Memory B cell (primary cell): Measurements from ENCODE around the gene NDUFAF8.

Experiments
- ATAC-seq: fragments of 150-1000 bp; cut with Tn5 transposase; 2 replicates; pipeline ENCODE4 v1.10.0; 2021; ENCODE audit warnings: low read depth, mild to moderate bottlenecking, moderate library complexity
- DNase-seq, 2 donors: peaks; one replicate each; pipeline ENCODE4 v3.0.0; 2022; ENCODE audit warnings: low spot score in 2 of 2
- H3K27ac Mint-ChIP-seq: one replicate; pipeline ENCODE4 v1.8.0; 2022; ENCODE audit warnings: mild to moderate bottlenecking, moderate library complexity, mixed read lengths
- H3K27me3 Mint-ChIP-seq: one replicate; pipeline ENCODE4 v1.8.0; 2022; ENCODE audit warnings: mixed read lengths
- H3K36me3 Mint-ChIP-seq: one replicate; pipeline ENCODE4 v1.8.0; 2022; ENCODE audit warnings: mild to moderate bottlenecking, mixed read lengths
- H3K4me1 Mint-ChIP-seq: one replicate; pipeline ENCODE4 v1.8.0; 2022; ENCODE audit warnings: mixed read lengths
- H3K4me3 Mint-ChIP-seq: one replicate; pipeline ENCODE4 v1.8.0; 2022; ENCODE audit warnings: mild to moderate bottlenecking, moderate library complexity, mixed read lengths
- H3K9me3 Mint-ChIP-seq: one replicate; pipeline ENCODE4 v1.8.0; 2022; ENCODE audit warnings: mixed read lengths

The NDUFAF8 gene

DNA sequence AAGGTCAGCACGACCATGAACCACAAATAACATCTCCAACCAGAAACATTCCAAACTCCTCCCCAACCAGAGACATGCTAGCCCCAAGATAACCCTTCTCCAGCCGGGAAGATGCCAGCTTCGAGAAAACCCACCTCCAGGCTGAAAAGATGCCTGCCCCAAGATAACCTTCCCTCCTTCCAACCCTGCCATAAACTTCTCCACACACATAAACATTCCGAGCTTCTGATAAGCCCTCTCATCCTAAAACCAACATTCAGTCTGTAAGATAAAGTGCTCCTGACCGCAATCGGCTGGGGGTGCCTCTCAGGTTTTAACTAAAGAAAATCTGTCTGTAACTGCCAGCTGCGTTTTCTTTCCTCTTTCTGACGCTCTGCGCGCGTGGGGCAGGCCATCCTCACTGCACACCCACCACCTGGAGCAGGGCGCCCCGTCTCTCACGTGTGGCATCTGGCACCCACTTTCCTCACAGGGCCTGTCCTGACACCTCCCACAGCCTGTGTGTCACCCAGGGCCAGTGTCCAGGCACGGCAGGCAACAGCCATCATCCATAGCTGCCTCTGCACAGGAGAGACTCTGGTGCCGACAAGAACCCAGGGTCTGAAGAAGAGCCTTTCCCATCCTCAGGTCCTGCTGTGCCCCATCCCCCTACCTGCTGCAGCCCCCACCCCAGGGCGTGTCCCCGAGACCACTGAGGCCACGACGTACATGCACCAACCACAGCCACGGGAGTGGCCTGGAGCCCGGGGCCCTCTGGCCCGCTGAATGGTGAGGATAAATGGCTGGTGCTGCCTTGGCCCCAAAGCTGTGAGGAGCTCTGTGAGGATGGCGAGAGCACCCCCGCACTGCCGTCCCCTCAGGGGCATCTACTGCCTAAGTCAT, 3.9 kb upstream of the NDUFAF8 start:
- H3K9me3 Mint-ChIP-seq, result no peaks in the 10 kb centered on the region
- no peak for ATAC-seq
- H3K27me3 Mint-ChIP-seq, result no peaks in the 10 kb centered on the region
- DNase-seq, result no peak
- H3K27ac Mint-ChIP-seq, result no peak overlapping the region
- peaks cover 15% of the 10 kb centered on the region for H3K36me3 Mint-ChIP-seq
- peak overlapping the region; percentile 25 for H3K4me3 Mint-ChIP-seq
- peaks cover 28% of the 10 kb centered on the region for H3K4me1 Mint-ChIP-seq

DNA sequence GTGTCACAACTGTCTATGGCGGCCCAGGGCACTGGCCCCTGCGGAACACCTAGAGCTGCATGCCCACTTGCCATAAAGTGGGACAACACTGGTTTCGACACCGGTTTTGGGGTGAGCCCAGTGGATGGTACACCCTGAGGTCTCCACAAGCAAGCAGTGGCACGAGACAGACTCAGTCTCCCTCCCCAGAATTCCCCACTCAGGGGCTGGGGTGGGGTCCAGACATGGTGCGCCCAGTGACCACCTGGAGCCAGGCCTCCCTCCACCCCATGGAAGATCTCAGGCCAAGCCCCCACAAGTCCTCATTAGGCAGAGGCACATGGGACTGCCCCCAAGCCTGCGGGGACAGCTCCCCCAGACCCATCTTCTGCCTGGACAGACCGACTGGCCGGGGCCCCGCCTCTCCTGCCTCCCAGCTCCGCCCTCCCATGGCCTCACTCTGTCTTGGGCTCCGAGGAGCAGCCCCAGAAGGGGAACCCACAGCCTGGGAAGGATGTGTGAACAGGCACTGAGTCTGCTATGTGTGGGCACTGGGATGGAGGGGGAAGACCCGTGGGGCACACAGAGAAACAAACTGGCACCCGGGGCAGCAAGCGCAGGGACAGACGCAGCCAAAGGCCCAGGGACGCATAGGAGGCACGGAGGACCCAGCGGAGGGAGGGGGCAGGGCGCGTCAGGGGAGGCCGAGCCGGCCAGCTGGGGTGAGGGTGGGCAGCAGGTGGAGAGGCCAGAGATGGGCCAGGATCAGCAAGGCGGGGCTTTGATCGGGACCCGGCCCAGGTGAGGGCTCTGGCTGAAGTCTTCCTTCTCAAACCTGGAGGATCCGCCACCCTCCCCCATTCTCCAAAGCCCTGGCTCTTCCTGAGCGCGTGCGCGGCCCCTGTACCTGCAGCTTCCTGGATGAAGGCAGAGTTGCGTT, 3.0 kb upstream of the NDUFAF8 start:
- peaks cover 10% of the 10 kb centered on the region for H3K36me3 Mint-ChIP-seq
- no peak overlapping the region for H3K27ac Mint-ChIP-seq
- DNase-seq (no peak), ATAC-seq (no peak)
- H3K4me1 Mint-ChIP-seq, result peaks cover 27% of the 10 kb centered on the region
- no peaks in the 10 kb centered on the region for H3K9me3 Mint-ChIP-seq
- peak overlapping the region; percentile 50 for H3K4me3 Mint-ChIP-seq
- no peaks in the 10 kb centered on the region for H3K27me3 Mint-ChIP-seq

DNA sequence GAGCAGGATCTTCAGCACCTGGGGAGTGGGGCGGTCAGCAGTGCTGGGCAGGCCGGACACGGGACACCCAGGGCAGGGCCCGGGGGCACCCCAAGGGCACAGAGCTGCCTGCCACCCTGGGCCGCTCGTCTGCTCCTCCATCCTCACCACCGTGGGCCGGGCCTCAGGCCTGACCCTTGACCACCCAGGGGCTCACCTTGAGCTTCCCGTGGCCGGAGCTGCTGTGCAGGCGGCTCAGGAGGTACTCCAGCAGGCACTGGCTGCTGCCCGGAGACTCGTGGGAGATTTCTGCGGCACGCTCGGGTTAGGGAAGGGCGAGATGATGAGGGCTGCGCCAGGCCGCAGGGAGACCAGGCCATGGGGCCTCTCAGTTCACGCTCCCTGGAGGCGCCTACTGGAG, 2.3 kb upstream of the NDUFAF8 start:
- Mint-ChIP-seq H3K9me3 (no peaks in the 10 kb centered on the region), H3K27me3 (no peaks in the 10 kb centered on the region), H3K36me3 (peaks cover 9% of the 10 kb centered on the region), H3K4me1 (peaks cover 25% of the 10 kb centered on the region), H3K4me3 (no peak overlapping the region), H3K27ac (no peak overlapping the region)
- DNase-seq, result no peak
- ATAC-seq, result no peak

DNA sequence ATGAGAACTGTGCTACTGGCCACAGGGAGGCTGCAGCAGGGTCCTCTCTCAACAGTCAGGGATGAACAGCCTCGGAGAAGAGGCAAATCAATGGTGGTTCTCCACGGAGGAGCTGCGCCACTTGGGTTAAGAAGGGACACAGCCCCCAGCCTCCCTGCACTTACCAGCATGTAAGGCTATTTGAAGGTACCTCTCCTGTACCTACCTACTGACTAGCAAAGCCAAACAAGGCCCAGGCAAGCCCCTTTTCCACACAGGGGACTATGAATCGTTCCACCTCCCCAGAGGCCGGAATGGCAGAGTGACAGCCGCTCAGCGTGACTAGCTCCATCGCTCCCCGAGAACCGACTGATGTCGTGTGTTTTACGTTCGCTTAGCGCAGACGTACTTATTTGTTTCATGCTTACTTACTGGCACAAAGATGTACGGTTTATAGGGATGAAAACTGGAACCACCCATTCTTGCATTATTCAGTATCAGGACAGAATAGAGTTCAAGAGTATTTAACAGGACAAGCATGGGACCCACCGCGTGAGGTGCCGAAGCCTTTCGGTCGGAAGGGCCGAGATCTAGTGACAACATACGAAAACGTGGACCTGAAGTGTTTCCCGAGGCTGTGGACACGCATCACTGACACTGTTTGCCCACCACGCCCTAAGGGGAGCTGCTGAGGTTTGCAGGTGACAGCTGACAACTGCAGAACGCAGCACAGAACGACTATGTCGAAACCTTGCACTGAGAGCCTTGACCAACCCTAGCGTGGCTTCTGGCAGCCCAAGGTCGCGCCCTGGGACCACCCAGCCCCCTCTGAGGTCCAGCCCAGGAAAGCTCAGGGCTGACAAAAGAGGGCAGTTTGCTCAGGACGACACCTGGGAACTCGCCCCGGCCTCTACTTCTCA, 1.3 kb upstream of the NDUFAF8 start:
- Mint-ChIP-seq H3K4me3 (peak overlapping the region; percentile 88), H3K27me3 (no peaks in the 10 kb centered on the region), H3K4me1 (peaks cover 29% of the 10 kb centered on the region), H3K36me3 (peaks cover 9% of the 10 kb centered on the region), H3K27ac (no peak overlapping the region), H3K9me3 (no peaks in the 10 kb centered on the region)
- no peak for ATAC-seq
- DNase-seq, result no peak

DNA sequence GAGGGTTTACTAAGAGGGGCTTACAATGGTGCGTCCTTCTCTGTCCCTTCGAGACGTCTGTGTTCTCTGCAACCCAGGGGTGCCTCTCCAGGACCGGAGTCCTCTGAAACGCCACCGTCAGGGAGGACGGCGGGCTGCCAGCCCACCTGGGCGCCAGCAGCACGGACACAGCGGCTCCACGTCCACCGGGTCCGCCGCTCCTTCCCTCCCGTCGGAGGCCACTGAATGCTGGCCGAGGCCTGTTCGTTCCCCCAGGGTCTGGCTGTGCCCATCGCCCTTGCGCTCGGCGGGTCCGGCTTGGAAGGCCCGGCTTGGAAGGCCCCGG, 666 bp upstream of the NDUFAF8 start:
- DNase-seq (no peak), ATAC-seq (no peak)
- Mint-ChIP-seq H3K27ac (peak overlapping the region; percentile 89), H3K4me3 (peak overlapping the region; percentile 88), H3K36me3 (peaks cover 9% of the 10 kb centered on the region), H3K4me1 (peaks cover 29% of the 10 kb centered on the region), H3K9me3 (no peaks in the 10 kb centered on the region), H3K27me3 (no peaks in the 10 kb centered on the region)

DNA sequence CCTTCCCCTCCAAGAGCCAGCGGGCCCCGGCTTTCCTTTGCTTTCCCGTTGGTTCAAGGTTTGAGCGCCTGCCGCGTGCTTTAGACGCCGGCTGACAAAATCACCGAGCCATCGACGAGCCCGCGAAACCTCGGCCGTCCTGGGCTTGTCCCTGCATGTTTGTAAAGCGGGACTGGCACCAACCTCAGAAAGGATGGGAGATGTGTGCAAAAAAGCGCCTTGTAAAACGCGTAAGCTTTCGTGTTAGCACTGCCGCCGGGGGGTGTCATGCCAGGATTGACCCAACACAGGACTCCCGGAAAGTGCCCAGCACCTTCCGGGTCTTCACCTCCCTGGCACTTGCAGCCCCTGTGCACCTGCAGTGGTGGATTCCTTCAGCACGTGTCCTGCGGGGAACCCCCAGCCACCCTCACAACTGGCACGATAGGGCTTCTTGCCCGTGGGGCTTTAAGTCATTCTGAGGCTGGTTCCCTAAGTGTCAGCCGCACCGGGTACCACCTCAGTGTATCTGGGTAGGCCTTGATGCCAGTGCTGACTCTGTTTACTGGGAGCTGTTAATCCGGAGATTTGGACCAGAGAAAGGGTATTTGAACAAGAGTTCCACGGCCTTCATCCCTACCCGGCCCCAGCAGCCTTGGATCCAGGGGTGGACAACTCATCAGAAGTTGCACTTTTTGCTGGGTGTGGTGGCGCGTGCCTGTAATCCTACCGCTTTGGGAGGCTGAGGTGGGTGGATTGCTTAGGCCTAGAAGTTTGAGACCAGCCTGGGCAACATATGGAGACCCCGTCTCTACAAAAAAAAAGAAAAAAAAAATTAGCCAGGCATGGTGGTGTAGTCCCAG, 817 bp downstream of the NDUFAF8 start:
- Mint-ChIP-seq H3K4me1 (peaks cover 29% of the 10 kb centered on the region), H3K9me3 (no peaks in the 10 kb centered on the region), H3K27me3 (no peaks in the 10 kb centered on the region), H3K27ac (peak overlapping the region; percentile 89), H3K36me3 (peaks cover 5% of the 10 kb centered on the region), H3K4me3 (peak overlapping the region; percentile 89)
- peak; percentile 14 for ATAC-seq
- peak in 1 of 2 donors; percentile 39 for DNase-seq

DNA sequence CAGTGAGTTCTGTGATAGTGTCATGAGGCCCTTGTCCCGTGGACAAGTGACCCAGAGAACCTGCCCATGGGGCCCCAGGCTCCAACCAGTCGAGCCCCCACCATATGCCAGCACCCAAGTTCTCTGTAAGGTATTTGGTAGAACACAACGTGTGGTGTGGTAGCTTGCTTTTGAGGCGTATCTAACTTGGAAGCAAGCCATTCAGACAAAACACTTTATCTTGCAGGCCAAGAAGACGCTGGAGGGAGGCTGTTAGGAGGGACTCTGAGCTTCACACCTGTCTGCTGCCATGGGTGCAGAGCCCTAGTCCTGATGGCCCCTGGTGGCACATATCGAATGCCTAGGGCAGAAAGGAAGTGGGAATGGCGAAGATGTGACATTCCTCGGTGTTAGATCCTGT, 1.6 kb downstream of the NDUFAF8 start:
- DNase-seq (no peak), ATAC-seq (no peak)
- Mint-ChIP-seq H3K4me1 (peaks cover 27% of the 10 kb centered on the region), H3K27me3 (no peaks in the 10 kb centered on the region), H3K36me3 (peaks cover 2% of the 10 kb centered on the region), H3K4me3 (peak overlapping the region; percentile 19), H3K9me3 (no peaks in the 10 kb centered on the region), H3K27ac (no peak overlapping the region)

DNA sequence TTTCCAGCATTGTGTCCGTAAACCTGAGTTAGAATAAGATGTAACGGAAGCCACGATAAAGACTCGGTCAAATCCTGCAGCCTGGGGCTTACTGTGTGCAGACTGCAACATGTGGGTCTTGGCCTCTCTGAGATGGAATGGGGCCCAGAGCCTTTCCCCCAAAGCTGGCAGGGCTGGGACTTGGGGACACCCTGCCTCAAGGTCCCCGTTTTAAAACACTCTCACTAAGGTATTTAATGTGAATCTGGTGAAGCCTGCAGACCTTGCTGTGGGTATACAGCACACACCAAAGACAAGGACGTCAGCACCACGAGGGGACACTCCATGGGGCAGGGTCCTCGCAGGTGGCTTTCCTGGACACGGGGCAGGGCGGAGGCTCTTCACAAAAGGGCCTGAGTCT, 2.1 kb downstream of the NDUFAF8 start:
- Mint-ChIP-seq H3K4me1 (peaks cover 25% of the 10 kb centered on the region), H3K27ac (no peak overlapping the region)

DNA sequence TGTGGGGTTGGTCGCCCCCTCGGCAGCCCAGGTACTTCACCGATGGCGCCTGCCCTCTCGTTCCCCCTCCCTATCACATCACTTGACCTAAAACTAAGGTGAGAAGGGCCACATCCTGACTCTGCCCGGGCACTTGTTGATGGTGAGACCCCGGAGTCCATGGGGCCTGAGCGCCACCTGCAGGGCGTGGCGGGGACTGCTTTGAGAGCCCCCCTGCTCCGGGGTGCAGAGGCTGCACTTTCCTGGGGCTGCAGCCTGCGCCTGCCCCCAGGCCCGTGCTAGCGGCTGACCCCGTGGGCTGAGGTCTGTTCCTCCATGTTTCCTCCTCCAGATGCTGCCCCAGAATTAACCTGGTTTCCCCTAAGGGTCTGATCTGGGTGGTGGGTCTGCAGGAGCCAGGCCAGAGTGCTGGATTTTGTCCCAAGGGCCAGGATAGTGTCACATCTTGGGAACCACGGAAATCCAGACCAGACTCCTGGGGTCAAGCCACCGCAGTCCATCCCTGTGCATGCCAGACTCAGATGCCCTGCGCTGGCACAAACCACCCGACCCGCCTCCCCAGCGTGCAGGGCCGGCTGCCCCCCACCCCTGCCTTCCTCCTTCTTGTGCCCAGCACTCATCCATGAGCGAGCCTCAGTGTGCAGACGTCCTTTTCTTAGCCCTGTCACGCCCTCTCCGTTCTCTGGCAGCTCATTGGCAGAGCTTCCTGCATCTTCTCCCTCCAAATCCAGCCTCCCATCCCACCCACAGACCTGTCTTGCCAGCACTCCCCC, 2.7 kb downstream of the NDUFAF8 start:
- Mint-ChIP-seq H3K4me3 (peak overlapping the region; percentile 3), H3K27ac (no peak overlapping the region), H3K27me3 (no peaks in the 10 kb centered on the region), H3K36me3 (no peaks in the 10 kb centered on the region), H3K9me3 (no peaks in the 10 kb centered on the region), H3K4me1 (peaks cover 24% of the 10 kb centered on the region)
- peak; percentile 76 to 85 for DNase-seq
- no peak for ATAC-seq

More for the DNA sequence above, 2.1 kb downstream of the NDUFAF8 start:
- DNase-seq (no peak), ATAC-seq (no peak)
- H3K9me3 Mint-ChIP-seq, result no peaks in the 10 kb centered on the region
- H3K4me3 Mint-ChIP-seq, result no peak overlapping the region
- no peaks in the 10 kb centered on the region for H3K27me3 Mint-ChIP-seq
- H3K36me3 Mint-ChIP-seq, result peaks cover under 1% of the 10 kb centered on the region

DNA sequence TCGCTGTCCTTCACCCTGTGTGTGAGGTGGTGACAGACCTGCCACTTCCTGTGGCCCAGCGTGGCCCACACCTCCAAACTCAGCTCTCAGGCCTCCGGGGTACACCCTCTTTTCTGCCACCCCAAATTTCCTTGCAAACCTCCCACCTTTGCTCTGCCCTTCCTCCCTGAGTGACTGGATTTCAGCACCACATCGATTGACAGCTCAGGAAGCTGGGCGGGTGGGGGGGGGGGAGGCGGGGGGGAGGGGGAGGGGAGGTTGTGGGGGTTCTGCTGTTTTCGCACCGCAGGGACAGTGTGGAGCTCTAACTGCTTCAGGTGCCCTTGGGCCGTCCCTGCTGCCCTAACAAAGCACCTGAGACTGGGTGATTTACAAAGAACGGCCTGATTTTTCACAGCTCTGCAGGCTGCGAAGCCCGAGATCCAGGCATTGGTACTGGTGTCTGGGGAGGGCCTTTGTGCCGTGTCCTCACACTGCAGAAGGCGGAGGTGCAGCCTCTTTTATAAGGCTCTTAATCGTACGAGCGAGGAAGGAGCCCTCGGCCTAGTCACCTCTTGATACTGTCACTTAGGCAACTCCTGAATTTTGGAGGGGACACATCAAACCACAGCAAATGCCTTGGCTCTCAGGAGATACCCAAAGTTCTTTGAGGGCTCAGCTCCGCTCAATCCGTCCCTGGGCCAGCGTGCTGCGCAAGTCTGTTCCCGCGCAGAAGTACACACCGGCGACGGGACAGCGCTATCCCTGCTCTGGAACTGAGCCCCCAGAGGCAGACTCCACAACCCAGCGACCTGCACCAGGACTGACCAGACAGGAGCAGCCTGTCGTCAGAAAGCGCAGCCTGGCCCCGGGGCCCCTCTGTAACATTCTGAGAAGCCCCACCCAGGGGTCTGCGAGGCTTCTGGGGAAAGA, 3.6 kb downstream of the NDUFAF8 start:
- H3K4me1 Mint-ChIP-seq, result peaks cover 20% of the 10 kb centered on the region
- H3K9me3 Mint-ChIP-seq, result no peaks in the 10 kb centered on the region
- no peaks in the 10 kb centered on the region for H3K36me3 Mint-ChIP-seq
- H3K4me3 Mint-ChIP-seq, result no peak overlapping the region
- no peak for DNase-seq
- ATAC-seq, result no peak
- H3K27ac Mint-ChIP-seq, result no peak overlapping the region
- no peaks in the 10 kb centered on the region for H3K27me3 Mint-ChIP-seq

DNA sequence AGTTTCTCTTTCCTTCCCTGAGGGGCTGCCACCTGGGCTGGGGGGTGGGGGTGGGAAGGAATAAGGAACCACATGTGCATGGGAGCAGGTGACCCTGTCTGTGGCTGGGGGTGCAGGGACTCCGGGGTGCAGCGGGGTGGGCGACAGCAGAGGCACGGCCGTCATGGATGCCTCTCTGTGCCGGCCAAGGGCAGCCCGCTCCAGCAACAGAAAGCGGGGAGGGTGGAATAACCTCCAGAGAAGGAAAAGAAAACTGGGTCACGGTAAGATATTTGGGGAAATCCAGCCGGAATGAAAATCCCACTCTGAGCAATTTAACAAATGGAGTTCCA, 4.2 kb downstream of the NDUFAF8 start:
- H3K9me3 Mint-ChIP-seq, result no peaks in the 10 kb centered on the region
- H3K27me3 Mint-ChIP-seq, result no peaks in the 10 kb centered on the region
- no peak for ATAC-seq
- H3K36me3 Mint-ChIP-seq, result no peaks in the 10 kb centered on the region
- no peak overlapping the region for H3K27ac Mint-ChIP-seq
- H3K4me3 Mint-ChIP-seq, result no peak overlapping the region
- H3K4me1 Mint-ChIP-seq, result peaks cover 16% of the 10 kb centered on the region
- no peak for DNase-seq
